H1 (cell line): ENCODE measurements around the gene GDAP2. TPM values are rescaled to one million over a fixed set of nuclear protein-coding genes. Genes with fewer than 3 reads are reported as not detected.

Experiments
- CTCF ChIA-PET: fragments of 300-600 bp; sonication (Branson Sonifier 250); formaldehyde crosslinking; loops from one replicate; lab custom pipeline; 2021; ENCODE audit not compliant: partially characterized antibody; lab: Charles Lee
- POLR2A ChIA-PET: fragments of 300-600 bp; sonication (Branson Sonifier 250); formaldehyde crosslinking; loops from one replicate; lab custom pipeline; 2021; ENCODE audit warnings: inconsistent platforms; ENCODE audit not compliant: partially characterized antibody; lab: Charles Lee
- DNase-seq, 2 experiments: peaks; one replicate each; pipeline versions ENCODE4 v3.0.0 to v3.0.0-alpha.2; 2010 to 2022; ENCODE audit warnings: low spot score in 2 of 2, low read depth in 1 of 2, mixed read lengths in 1 of 2
- FAIRE-seq: peaks from 2 replicates; lab custom pipeline; 2011; peaks lifted over from hg19 to GRCh38; lab: Jason Lieb, UNC
- H2AFZ ChIP-seq: 2 replicates; pipeline ENCODE4 v1.8.1; 2012; ENCODE audit warnings: low read length, inconsistent platforms
- H2AK5ac ChIP-seq: 2 replicates; pipeline ENCODE4 v1.6.1; 2013; ENCODE audit warnings: low read depth, low read length
- H2BK120ac ChIP-seq: replicated peaks from 2 replicates; pipeline ENCODE3; 2013; ENCODE audit warnings: low read depth, low read length, inconsistent platforms
- H2BK12ac ChIP-seq: 2 replicates; pipeline ENCODE4 v1.6.1; 2013; ENCODE audit warnings: low read depth, low read length
- H2BK15ac ChIP-seq: 2 replicates; pipeline ENCODE4 v1.6.1; 2013; ENCODE audit warnings: low read length
- H2BK20ac ChIP-seq: 2 replicates; pipeline ENCODE4 v1.6.1; 2013; ENCODE audit warnings: low read length
- H2BK5ac ChIP-seq: 2 replicates; pipeline ENCODE4 v1.6.1; 2013; ENCODE audit warnings: low read depth, low read length
- H3K14ac ChIP-seq: 2 replicates; pipeline ENCODE4 v1.6.1; 2013; ENCODE audit warnings: inconsistent platforms; ENCODE audit not compliant: insufficient read length
- H3K18ac ChIP-seq: 2 replicates; pipeline ENCODE4 v1.6.1; 2013; ENCODE audit warnings: low read length; ENCODE audit errors: extremely low read depth
- H3K23ac ChIP-seq: 2 replicates; pipeline ENCODE4 v1.6.1; 2013; ENCODE audit warnings: inconsistent platforms; ENCODE audit not compliant: insufficient read length
- H3K23me2 ChIP-seq: 2 replicates; pipeline ENCODE4 v1.6.1; 2013; ENCODE audit warnings: low read depth, low read length
- H3K27ac ChIP-seq: 2 replicates; pipeline ENCODE4 v1.6.1; 2011; ENCODE audit warnings: low read depth, low read length, inconsistent platforms
- H3K27me3 ChIP-seq, 4 experiments: replicated peaks in 1 of 4; 1 replicate in 1 of 4; 2 replicates in 3 of 4; pipeline versions ENCODE4 v1.6.1 to v1.8.1; 2011 to 2013; ENCODE audit warnings: low read length in 3 of 4, mild to moderate bottlenecking in 3 of 4, inconsistent platforms in 2 of 4, mixed read lengths in 2 of 4, moderate library complexity in 1 of 4; ENCODE audit not compliant: control insufficient read depth in 3 of 4, insufficient read depth in 3 of 4; ENCODE audit errors: extremely low read depth in 1 of 4
- H3K36me3 ChIP-seq, 4 experiments: 2 replicates each; pipeline versions ENCODE4 v1.6.1 to v1.8.1; 2011 to 2013; ENCODE audit warnings: mild to moderate bottlenecking in 4 of 4, low read length in 3 of 4, moderate library complexity in 2 of 4, control low read depth in 1 of 4, inconsistent platforms in 1 of 4; ENCODE audit not compliant: insufficient read depth in 4 of 4, control insufficient read depth in 2 of 4
- H3K4ac ChIP-seq: replicated peaks from 2 replicates; pipeline ENCODE3; 2013; ENCODE audit warnings: low read length, low read depth, mixed read lengths, inconsistent platforms; ENCODE audit not compliant: insufficient read length
- H3K4me1 ChIP-seq, 4 experiments: replicated peaks in 1 of 4; 1 replicate in 1 of 4; 2 replicates in 3 of 4; pipeline versions ENCODE4 v1.6.1 to v1.8.1; 2011 to 2013; ENCODE audit warnings: low read length in 3 of 4, inconsistent platforms in 2 of 4, mixed read lengths in 1 of 4; ENCODE audit not compliant: insufficient read depth in 4 of 4, control insufficient read depth in 3 of 4
- H3K4me2 ChIP-seq, 2 experiments: 2 replicates each; pipeline versions ENCODE4 v1.6.1 to v1.8.1; 2011 to 2013; ENCODE audit warnings: low read depth in 2 of 2, low read length in 2 of 2, control low read depth in 1 of 2, inconsistent platforms in 1 of 2, mild to moderate bottlenecking in 1 of 2; ENCODE audit not compliant: insufficient read depth in 1 of 2
- H3K4me3 ChIP-seq, 4 experiments: fragments of 200-600, 300-600 bp in 1 of 4; sonication (generic), shearing (Covaris generic), sonication (Bioruptor Twin) in 1 of 4; 2 replicates each; pipeline versions ENCODE4 v1.5.1 to v1.8.1; 2011 to 2016; ENCODE audit warnings: low read length in 4 of 4, low read depth in 3 of 4, control low read depth in 2 of 4, inconsistent platforms in 2 of 4, mild to moderate bottlenecking in 2 of 4, mixed read lengths in 1 of 4, moderate library complexity in 1 of 4; ENCODE audit not compliant: insufficient read depth in 2 of 4; ENCODE audit errors: extremely low read depth in 1 of 4
- H3K56ac ChIP-seq: replicated peaks from 2 replicates; pipeline ENCODE3; 2013; ENCODE audit warnings: low read depth, mild to moderate bottlenecking, mixed read lengths, low read length, inconsistent platforms; ENCODE audit not compliant: insufficient read length
- H3K79me1 ChIP-seq: 2 replicates; pipeline ENCODE4 v1.6.1; 2013; ENCODE audit warnings: low read depth, low read length, control low read depth
- H3K79me2 ChIP-seq, 2 experiments: 2 replicates each; pipeline versions ENCODE4 v1.6.1 to v1.8.1; 2012 to 2013; ENCODE audit warnings: low read length in 2 of 2, mild to moderate bottlenecking in 2 of 2, inconsistent platforms in 1 of 2; ENCODE audit not compliant: insufficient read depth in 2 of 2, control insufficient read depth in 1 of 2
- H3K9ac ChIP-seq, 4 experiments: replicated peaks in 1 of 4; 1 replicate in 1 of 4; 2 replicates in 3 of 4; pipeline versions ENCODE4 v1.6.1 to v1.8.1; 2011 to 2013; ENCODE audit warnings: low read depth in 3 of 4, low read length in 3 of 4, control low read depth in 2 of 4, mild to moderate bottlenecking in 2 of 4, moderate library complexity in 2 of 4, inconsistent platforms in 1 of 4; ENCODE audit errors: extremely low read depth in 1 of 4
- H3K9me3 ChIP-seq, 2 experiments: 2 replicates each; pipeline versions ENCODE4 v1.6.1 to v1.8.1; 2012 to 2013; ENCODE audit warnings: mild to moderate bottlenecking in 2 of 2, moderate library complexity in 2 of 2, control low read depth in 1 of 2, inconsistent platforms in 1 of 2, low read depth in 1 of 2, low read length in 1 of 2, mixed read lengths in 1 of 2; ENCODE audit not compliant: insufficient read depth in 2 of 2
- H4K20me1 ChIP-seq, 2 experiments: replicated peaks in 1 of 2; 2 replicates each; pipeline versions ENCODE3 to v1.8.1; 2011 to 2013; ENCODE audit warnings: inconsistent platforms in 2 of 2, low read length in 2 of 2, mild to moderate bottlenecking in 1 of 2; ENCODE audit not compliant: insufficient read depth in 2 of 2, control insufficient read depth in 1 of 2
- H4K5ac ChIP-seq: 2 replicates; pipeline ENCODE4 v1.6.1; 2013; ENCODE audit warnings: low read length, low read depth, mixed read lengths, inconsistent platforms; ENCODE audit not compliant: insufficient read length
- H4K8ac ChIP-seq: 2 replicates; pipeline ENCODE4 v1.8.0; 2013; ENCODE audit warnings: mild to moderate bottlenecking, moderate library complexity, low read length, inconsistent platforms; ENCODE audit not compliant: insufficient read depth; ENCODE audit errors: extremely low read depth
- H4K91ac ChIP-seq: replicated peaks from 2 replicates; pipeline ENCODE3; 2013; ENCODE audit warnings: low read length, mixed read lengths, inconsistent platforms; ENCODE audit not compliant: insufficient read length
- BACH1 ChIP-seq: IDR thresholded peaks from 2 replicates; pipeline ENCODE4 v1.6.1; 2012; ENCODE audit warnings: low read length, improper control_type of control experiment
- BRCA1 ChIP-seq: IDR thresholded peaks from 2 replicates; pipeline ENCODE4 v1.6.1; 2012; ENCODE audit warnings: low read depth, low read length, improper control_type of control experiment
- CREB1 ChIP-seq: IDR thresholded peaks from 2 replicates; pipeline ENCODE4 v1.6.1; 2012; ENCODE audit warnings: inconsistent platforms
- NRF1 ChIP-seq: IDR thresholded peaks from 2 replicates; pipeline ENCODE4 v1.6.1; 2011; ENCODE audit warnings: mild to moderate bottlenecking, low read depth, low read length, improper control_type of control experiment
- SIX5 ChIP-seq: IDR thresholded peaks from 2 replicates; pipeline ENCODE4 v1.6.1; 2011; ENCODE audit warnings: mild to moderate bottlenecking, low read depth, low read length
- SP2 ChIP-seq: IDR thresholded peaks from 2 replicates; pipeline ENCODE4 v1.6.1; 2012; ENCODE audit warnings: mild to moderate bottlenecking, low read length, inconsistent platforms
- TCF12 ChIP-seq: IDR thresholded peaks from 2 replicates; pipeline ENCODE4 v1.6.1; 2011; ENCODE audit warnings: low read depth, mild to moderate bottlenecking, low read length
- TEAD4 ChIP-seq: IDR thresholded peaks from 2 replicates; pipeline ENCODE4 v1.6.1; 2012; ENCODE audit warnings: low read depth, low read length, inconsistent platforms, mixed read lengths
- WGBS, 2 experiments: shearing (Covaris generic) in 1 of 2; methylation state at CpG; one replicate each; pipeline versions ENCODE4 v1.1.6 to v1.1.7; 2013 to 2015; ENCODE audit warnings: low lambda C conversion rate in 2 of 2, mixed read lengths in 2 of 2, inconsistent platforms in 1 of 2, low coverage in 1 of 2, missing lambda C conversion rate in 1 of 2; ENCODE audit not compliant: insufficient replicate concordance in 2 of 2, insufficient coverage in 1 of 2, insufficient read length in 1 of 2; ENCODE audit errors: extremely low coverage in 1 of 2, missing lambda C conversion rate in 1 of 2; 5-methylcytosine and 5-hydroxymethylcytosine counted together
- polyA plus RNA-seq, 7 experiments: library from polyadenylated mRNA; depleted of rRNA in 3 of 7; stranded (reverse) in 5 of 7; unstranded in 2 of 7; fragments of >200 nt in 5 of 7; fragments of 200-250 nt in 2 of 7; gene quantifications; 1 replicate in 5 of 7; 2 replicates in 1 of 7; 4 replicates in 1 of 7; pipeline versions ENCODE4 v1.2.1 to v1.2.3, GENCODE V29; 2011 to 2013; ENCODE audit warnings: missing spikeins in 2 of 7, mixed read lengths in 2 of 7
- total RNA-seq: library from RNA; stranded (reverse); fragmentation: NEBNext Ultra II Directional; extraction: Animal tissue kit (Norgen Biotek cat#: 25700); gene quantifications from 2 replicates; pipeline ENCODE4 v1.2.1, GENCODE V29; 2021
- TF ChIP-seq, protein P1 (sequence below), 3 experiments: IDR thresholded peaks; 1 replicate in 2 of 3; 2 replicates in 1 of 3; pipeline versions ENCODE4 v1.5.1 to v1.6.1; 2011; ENCODE audit warnings: low read length in 3 of 3, mild to moderate bottlenecking in 3 of 3, inconsistent platforms in 2 of 3, low read depth in 1 of 3, moderate library complexity in 1 of 3; ENCODE audit not compliant: insufficient read depth in 1 of 3; ENCODE audit errors: control extremely low read depth in 1 of 3
- TF ChIP-seq, protein P2 (sequence below): IDR thresholded peaks from 2 replicates; pipeline ENCODE4 v1.6.1; 2011; ENCODE audit warnings: low read length, improper control_type of control experiment

Gene GDAP2
- total and polyA plus RNA-seq, 2 of the 8 experiments (the other 6 are each of a cell fraction or from before 2014, with no cell fraction given), result 8.6 to 27.8 TPM

DNA sequence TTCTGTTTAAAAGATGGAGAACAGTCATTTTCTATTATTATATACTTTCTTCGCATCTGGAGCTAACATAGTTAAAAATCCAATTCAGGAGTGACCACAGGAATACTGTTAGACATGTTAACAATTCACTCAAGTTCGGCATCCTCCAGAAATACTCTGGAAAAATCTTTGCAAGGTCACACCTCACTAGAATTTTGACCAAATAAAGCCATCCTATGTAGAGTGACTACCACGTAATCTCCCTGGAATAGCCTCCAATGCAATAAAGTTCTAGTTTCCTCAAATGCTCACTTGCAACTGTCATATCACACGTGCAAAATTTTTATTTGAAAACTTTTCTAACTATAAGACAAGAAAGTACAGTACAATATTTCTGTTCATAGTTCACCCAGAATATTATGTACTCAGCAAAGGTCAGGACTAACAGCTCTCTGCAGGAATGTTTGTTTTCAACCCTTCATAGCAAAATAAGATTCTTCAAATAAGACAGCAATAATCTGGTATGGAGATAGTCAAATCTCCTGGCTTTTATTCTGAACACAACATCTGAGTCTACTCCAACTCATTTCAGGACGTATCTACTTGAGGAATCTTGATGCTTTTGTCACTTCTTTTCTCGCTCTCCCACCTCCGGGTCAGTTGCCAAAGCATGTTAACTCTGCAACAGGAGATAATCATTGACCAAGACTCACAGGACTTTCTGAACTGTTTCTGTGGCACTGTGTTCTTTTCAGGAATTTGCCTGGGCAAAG is 82.6 kb downstream of the GDAP2 start:
- no peak overlapping the region for H2AFZ ChIP-seq
- H3K14ac ChIP-seq, result peak overlapping the region; percentile 89
- no peaks in the 10 kb centered on the region for H3K4me1 ChIP-seq
- H3K9me3 ChIP-seq, result no peaks in the 10 kb centered on the region
- no peak overlapping the region for H4K91ac ChIP-seq
- H2BK5ac ChIP-seq, result no peak overlapping the region
- no peak overlapping the region for H3K56ac ChIP-seq
- no peak overlapping the region for H2BK20ac ChIP-seq
- H4K5ac ChIP-seq, result no peak overlapping the region
- no peak overlapping the region for H3K27ac ChIP-seq
- no peaks in the 10 kb centered on the region for H3K79me2 ChIP-seq
- H3K23ac ChIP-seq, result no peak overlapping the region
- peak overlapping the region in 1 of 4 experiments; percentile 34; a peak in 1 of 7 replicates for H3K9ac ChIP-seq
- no peak for FAIRE-seq
- no peaks in the 10 kb centered on the region for H3K27me3 ChIP-seq
- no peak overlapping the region for H2AK5ac ChIP-seq
- POLR2A ChIA-PET, result no interaction called here
- H3K4ac ChIP-seq, result no peak overlapping the region
- WGBS, 2 experiments, result 90% methylated on average over 7 of the region's 7 CpGs; no CpG with 5 or more reads in 1 of the 2 experiments
- no peaks in the 10 kb centered on the region for H3K79me1 ChIP-seq
- H3K23me2 ChIP-seq, result no peaks in the 10 kb centered on the region
- CTCF ChIA-PET, result no interaction called here
- H3K18ac ChIP-seq, result no peak overlapping the region
- H2BK120ac ChIP-seq, result no peak overlapping the region
- no peak overlapping the region for H4K8ac ChIP-seq
- no peak overlapping the region for H3K4me3 ChIP-seq
- no peak overlapping the region for H2BK12ac ChIP-seq
- no peaks in the 10 kb centered on the region for H3K36me3 ChIP-seq
- DNase-seq, result no peak
- no peaks in the 10 kb centered on the region for H4K20me1 ChIP-seq
- no peak overlapping the region for H3K4me2 ChIP-seq
- no peak overlapping the region for H2BK15ac ChIP-seq
- TF ChIP-seq TCF12 (no peak), SP2 (no peak), BRCA1 (no peak), CREB1 (no peak), TEAD4 (no peak), SIX5 (no peak), NRF1 (no peak), BACH1 (no peak)
- TF ChIP-seq, protein P1, sequence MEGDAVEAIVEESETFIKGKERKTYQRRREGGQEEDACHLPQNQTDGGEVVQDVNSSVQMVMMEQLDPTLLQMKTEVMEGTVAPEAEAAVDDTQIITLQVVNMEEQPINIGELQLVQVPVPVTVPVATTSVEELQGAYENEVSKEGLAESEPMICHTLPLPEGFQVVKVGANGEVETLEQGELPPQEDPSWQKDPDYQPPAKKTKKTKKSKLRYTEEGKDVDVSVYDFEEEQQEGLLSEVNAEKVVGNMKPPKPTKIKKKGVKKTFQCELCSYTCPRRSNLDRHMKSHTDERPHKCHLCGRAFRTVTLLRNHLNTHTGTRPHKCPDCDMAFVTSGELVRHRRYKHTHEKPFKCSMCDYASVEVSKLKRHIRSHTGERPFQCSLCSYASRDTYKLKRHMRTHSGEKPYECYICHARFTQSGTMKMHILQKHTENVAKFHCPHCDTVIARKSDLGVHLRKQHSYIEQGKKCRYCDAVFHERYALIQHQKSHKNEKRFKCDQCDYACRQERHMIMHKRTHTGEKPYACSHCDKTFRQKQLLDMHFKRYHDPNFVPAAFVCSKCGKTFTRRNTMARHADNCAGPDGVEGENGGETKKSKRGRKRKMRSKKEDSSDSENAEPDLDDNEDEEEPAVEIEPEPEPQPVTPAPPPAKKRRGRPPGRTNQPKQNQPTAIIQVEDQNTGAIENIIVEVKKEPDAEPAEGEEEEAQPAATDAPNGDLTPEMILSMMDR (IDR thresholded peaks at IDR 0.05; ENCODE audit: control extremely low read depth in 1 of 3, insufficient read depth in 1 of 3, low read depth in 1 of 3, low read length in 3 of 3), result no peak
- TF ChIP-seq, protein P2, sequence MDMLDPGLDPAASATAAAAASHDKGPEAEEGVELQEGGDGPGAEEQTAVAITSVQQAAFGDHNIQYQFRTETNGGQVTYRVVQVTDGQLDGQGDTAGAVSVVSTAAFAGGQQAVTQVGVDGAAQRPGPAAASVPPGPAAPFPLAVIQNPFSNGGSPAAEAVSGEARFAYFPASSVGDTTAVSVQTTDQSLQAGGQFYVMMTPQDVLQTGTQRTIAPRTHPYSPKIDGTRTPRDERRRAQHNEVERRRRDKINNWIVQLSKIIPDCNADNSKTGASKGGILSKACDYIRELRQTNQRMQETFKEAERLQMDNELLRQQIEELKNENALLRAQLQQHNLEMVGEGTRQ, result no peak
